Keratinocyte (primary cell): ENCODE data around the gene PRKCH. TPM values are rescaled to one million over a fixed set of nuclear protein-coding genes. Genes with fewer than 3 reads are reported as not detected.

Source experiments
- DNase-seq: peaks from one replicate; pipeline ENCODE4 v3.0.0-alpha.2; 2011; ENCODE audit warnings: low read depth, missing footprints, low spot score
- FAIRE-seq: peaks from 2 replicates; lab custom pipeline; 2011; peaks lifted over from hg19 to GRCh38; lab: Jason Lieb, UNC
- H2AFZ ChIP-seq: 2 replicates; pipeline ENCODE4 v1.6.0; 2012; ENCODE audit warnings: low read length, control low read depth, inconsistent platforms; ENCODE audit not compliant: control insufficient read depth
- H3K27ac ChIP-seq: 2 replicates; pipeline ENCODE4 v1.5.1; 2011; ENCODE audit warnings: low read length; ENCODE audit not compliant: control insufficient read depth, insufficient read depth
- H3K27me3 ChIP-seq: 3 replicates; pipeline ENCODE4 v1.6.0; 2011; ENCODE audit warnings: low read length; ENCODE audit not compliant: control insufficient read depth, insufficient read depth; ENCODE audit errors: extremely low read depth
- H3K36me3 ChIP-seq, 2 experiments: 2 replicates in 1 of 2; 3 replicates in 1 of 2; pipeline ENCODE4 v1.5.1; 2011; ENCODE audit warnings: low read length in 2 of 2, mild to moderate bottlenecking in 1 of 2; ENCODE audit not compliant: control insufficient read depth in 2 of 2, insufficient read depth in 2 of 2; ENCODE audit errors: extremely low read depth in 1 of 2
- H3K4me1 ChIP-seq: 3 replicates; pipeline ENCODE4 v1.5.1; 2011; ENCODE audit warnings: low read length; ENCODE audit not compliant: control insufficient read depth, insufficient read depth; ENCODE audit errors: extremely low read depth
- H3K4me2 ChIP-seq: 3 replicates; pipeline ENCODE4 v1.6.0; 2011; ENCODE audit warnings: low read depth, low read length; ENCODE audit not compliant: control insufficient read depth, insufficient read depth; ENCODE audit errors: extremely low read depth
- H3K4me3 ChIP-seq, 3 experiments: fragments of 200-600 bp in 1 of 3; sonication (generic) in 1 of 3; 2 replicates in 2 of 3; 3 replicates in 1 of 3; pipeline ENCODE4 v1.5.1; 2011 to 2016; ENCODE audit warnings: low read length in 3 of 3, mild to moderate bottlenecking in 3 of 3, control low read depth in 2 of 3, inconsistent platforms in 1 of 3, low read depth in 1 of 3, mixed read lengths in 1 of 3, mixed run types in 1 of 3, moderate library complexity in 1 of 3; ENCODE audit not compliant: control insufficient read depth in 2 of 3, insufficient read depth in 2 of 3; ENCODE audit errors: extremely low read depth in 1 of 3
- H3K79me2 ChIP-seq: 2 replicates; pipeline ENCODE4 v1.6.0; 2012; ENCODE audit warnings: low read length; ENCODE audit not compliant: control insufficient read depth, insufficient read depth
- H3K9ac ChIP-seq: 3 replicates; pipeline ENCODE4 v1.6.0; 2011; ENCODE audit warnings: low read length; ENCODE audit not compliant: control insufficient read depth, insufficient read depth; ENCODE audit errors: extremely low read depth
- H3K9me1 ChIP-seq: 3 replicates; pipeline ENCODE4 v1.6.0; 2011; ENCODE audit warnings: low read length; ENCODE audit not compliant: control insufficient read depth, insufficient read depth; ENCODE audit errors: extremely low read depth
- H3K9me3 ChIP-seq: 2 replicates; pipeline ENCODE4 v1.5.1; 2012; ENCODE audit warnings: low read depth, low read length; ENCODE audit not compliant: control insufficient read depth
- H4K20me1 ChIP-seq: 3 replicates; pipeline ENCODE4 v1.6.0; 2011; ENCODE audit warnings: low read length; ENCODE audit not compliant: control insufficient read depth, insufficient read depth; ENCODE audit errors: extremely low read depth
- EZH2 ChIP-seq: IDR thresholded peaks from one replicate; pipeline ENCODE4 v1.6.1; 2012; ENCODE audit warnings: inconsistent platforms, mild to moderate bottlenecking, low read length, moderate library complexity
- dilution Hi-C: fragments of 300-500 bp; cut with MboI; formaldehyde crosslinking; loops from one replicate; pipeline ENCODE4 v1.7.0; 2020; ENCODE audit warnings: low sequenced_read_pairs; ENCODE audit not compliant: extremely low pct_ligation_motif_present
- polyA plus RNA-seq, 5 experiments: library from polyadenylated mRNA; depleted of rRNA in 3 of 5; stranded (reverse) in 3 of 5; stranded (forward) in 1 of 5; unstranded in 1 of 5; fragments of >200 nt; gene quantifications; 1 replicate in 1 of 5; 2 replicates in 3 of 5; 3 replicates in 1 of 5; pipeline versions ENCODE4 v1.2.1 to v1.2.3, GENCODE V29; 2011 to 2012; ENCODE audit warnings: missing spikeins in 2 of 5, low read depth in 1 of 5, low replicate concordance in 1 of 5
- TF ChIP-seq, protein P1 (sequence below), 3 experiments: IDR thresholded peaks in 1 of 3; conservative IDR thresholded peaks in 1 of 3; optimal IDR thresholded peaks in 1 of 3; 2 replicates in 2 of 3; 3 replicates in 1 of 3; pipeline versions ENCODE3 to v1.5.1; 2011; ENCODE audit warnings: low read length in 3 of 3, mild to moderate bottlenecking in 3 of 3, moderate library complexity in 2 of 3, control low read depth in 1 of 3, inconsistent platforms in 1 of 3; ENCODE audit not compliant: insufficient read depth in 2 of 3; ENCODE audit errors: extremely low read depth in 1 of 3

PRKCH gene
- polyA plus RNA-seq, 1 donor (not counting 4 experiments of a cell fraction or from before 2014, with no cell fraction given), result 13.7 TPM

DNA sequence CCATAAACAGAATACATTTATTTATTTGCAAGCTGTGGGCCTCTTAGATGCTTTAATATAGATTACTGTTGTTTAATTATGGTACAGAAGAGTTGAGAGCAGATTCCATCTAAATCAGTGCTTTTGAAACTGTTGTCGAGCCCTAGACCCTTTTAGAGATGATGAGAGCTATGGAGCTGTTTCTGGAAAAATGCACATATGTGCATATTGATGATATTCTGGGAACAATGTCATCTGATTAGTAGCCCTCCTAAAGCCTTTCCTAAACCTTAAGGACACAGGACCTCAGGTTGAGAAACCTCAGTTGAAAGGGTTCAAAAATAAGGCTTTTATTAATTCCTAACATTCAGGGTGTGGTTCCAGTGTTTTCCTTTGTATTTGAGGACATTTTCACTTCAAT, 11.7 kb downstream of the PRKCH start:
- no peaks in the 10 kb centered on the region for H3K4me1 ChIP-seq
- H3K9me1 ChIP-seq, result no peaks in the 10 kb centered on the region
- dilution Hi-C loops, result no loop called here
- peaks cover 15% of the 10 kb centered on the region for H3K79me2 ChIP-seq
- H3K36me3 ChIP-seq, result no peaks in the 10 kb centered on the region
- no peaks in the 10 kb centered on the region for H4K20me1 ChIP-seq
- H3K9me3 ChIP-seq, result no peaks in the 10 kb centered on the region
- no peaks in the 10 kb centered on the region for H3K27me3 ChIP-seq
- DNase-seq (no peak), FAIRE-seq (no peak)
- TF ChIP-seq, protein P1, sequence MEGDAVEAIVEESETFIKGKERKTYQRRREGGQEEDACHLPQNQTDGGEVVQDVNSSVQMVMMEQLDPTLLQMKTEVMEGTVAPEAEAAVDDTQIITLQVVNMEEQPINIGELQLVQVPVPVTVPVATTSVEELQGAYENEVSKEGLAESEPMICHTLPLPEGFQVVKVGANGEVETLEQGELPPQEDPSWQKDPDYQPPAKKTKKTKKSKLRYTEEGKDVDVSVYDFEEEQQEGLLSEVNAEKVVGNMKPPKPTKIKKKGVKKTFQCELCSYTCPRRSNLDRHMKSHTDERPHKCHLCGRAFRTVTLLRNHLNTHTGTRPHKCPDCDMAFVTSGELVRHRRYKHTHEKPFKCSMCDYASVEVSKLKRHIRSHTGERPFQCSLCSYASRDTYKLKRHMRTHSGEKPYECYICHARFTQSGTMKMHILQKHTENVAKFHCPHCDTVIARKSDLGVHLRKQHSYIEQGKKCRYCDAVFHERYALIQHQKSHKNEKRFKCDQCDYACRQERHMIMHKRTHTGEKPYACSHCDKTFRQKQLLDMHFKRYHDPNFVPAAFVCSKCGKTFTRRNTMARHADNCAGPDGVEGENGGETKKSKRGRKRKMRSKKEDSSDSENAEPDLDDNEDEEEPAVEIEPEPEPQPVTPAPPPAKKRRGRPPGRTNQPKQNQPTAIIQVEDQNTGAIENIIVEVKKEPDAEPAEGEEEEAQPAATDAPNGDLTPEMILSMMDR (optimal IDR thresholded peaks at IDR 0.05 in 1 of 3, IDR thresholded peaks at IDR 0.05 in 1 of 3, conservative IDR thresholded peaks at IDR 0.05 in 1 of 3; ENCODE audit: extremely low read depth in 1 of 3, insufficient read depth in 2 of 3, low read length in 3 of 3), result no peak
- TF ChIP-seq EZH2, result no peak
- H3K4me3 ChIP-seq, result no peak overlapping the region
- no peak overlapping the region for H3K27ac ChIP-seq
- H2AFZ ChIP-seq, result no peak overlapping the region
- no peak overlapping the region for H3K9ac ChIP-seq
- no peak overlapping the region for H3K4me2 ChIP-seq

DNA sequence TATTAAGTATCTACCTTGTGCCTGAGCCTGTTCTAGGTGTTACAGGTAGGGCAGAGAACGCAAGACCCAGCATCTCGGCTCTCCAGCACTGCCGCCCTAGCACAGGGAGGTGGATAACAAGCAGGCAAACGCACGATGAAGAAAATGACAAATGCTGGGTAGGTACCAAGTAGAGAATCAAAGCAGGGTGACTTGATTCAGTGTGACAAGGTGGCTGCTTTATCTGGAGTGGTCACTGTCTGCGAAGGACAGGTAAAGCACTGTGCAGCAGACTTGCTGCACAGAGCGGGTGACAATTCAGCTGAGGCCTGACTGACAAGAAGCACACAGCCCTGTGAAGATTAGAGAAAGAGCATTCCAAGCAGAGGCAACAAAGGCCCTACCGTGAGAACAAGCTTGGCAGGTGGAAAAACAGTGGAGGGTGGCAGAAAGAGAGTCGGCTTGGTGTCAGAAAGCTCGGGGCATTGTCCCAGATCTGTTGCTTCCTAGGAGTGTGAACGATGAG, 12.9 kb downstream of the PRKCH start:
- Histone ChIP-seq H2AFZ (no peak overlapping the region), H3K4me2 (no peak overlapping the region), H3K79me2 (peaks cover 10% of the 10 kb centered on the region), H3K4me3 (no peak overlapping the region), H4K20me1 (no peaks in the 10 kb centered on the region), H3K36me3 (no peaks in the 10 kb centered on the region), H3K27me3 (no peaks in the 10 kb centered on the region), H3K9ac (no peak overlapping the region), H3K9me1 (no peaks in the 10 kb centered on the region), H3K27ac (no peak overlapping the region), H3K9me3 (no peaks in the 10 kb centered on the region), H3K4me1 (no peaks in the 10 kb centered on the region)
- DNase-seq, result no peak
- TF ChIP-seq, protein P1 (optimal IDR thresholded peaks at IDR 0.05 in 1 of 3, IDR thresholded peaks at IDR 0.05 in 1 of 3, conservative IDR thresholded peaks at IDR 0.05 in 1 of 3; ENCODE audit: extremely low read depth in 1 of 3, insufficient read depth in 2 of 3, low read length in 3 of 3), result no peak
- no peak for TF ChIP-seq EZH2
- no peak for FAIRE-seq
- dilution Hi-C loops, result no loop called here
